Fibroblast of skin of left biceps (primary cell): Measurements from ENCODE around the gene NR5A2.

ENCODE experiments used
- DNase-seq, 2 experiments: peaks; one replicate each; pipeline ENCODE4 v3.0.0-alpha.2; 2013; ENCODE audit warnings: low read depth in 2 of 2

NR5A2 gene

GRCh38 chr1:200124309-200124708 is 96.8 kb downstream of the NR5A2 start:
- DNase-seq, result no peak

GRCh38 chr1:200128081-200128480 is 100.6 kb downstream of the NR5A2 start:
- no peak for DNase-seq

GRCh38 chr1:200128944-200129879 is 101.7 kb downstream of the NR5A2 start:
- no peak for DNase-seq

GRCh38 chr1:200130552-200130951 is 103.0 kb downstream of the NR5A2 start:
- DNase-seq, result no peak

- no peak for DNase-seq
These were observed 104.1 kb downstream of the NR5A2 start for GRCh38 chr1:200131551-200132125.

- no peak for DNase-seq
These were observed 105.6 kb downstream of the NR5A2 start for GRCh38 chr1:200133123-200133522.

- no peak for DNase-seq
These were observed 106.6 kb downstream of the NR5A2 start for GRCh38 chr1:200134116-200134515.

GRCh38 chr1:200136384-200136783 is 108.9 kb downstream of the NR5A2 start:
- no peak for DNase-seq

GRCh38 chr1:200139661-200140250 is 112.2 kb downstream of the NR5A2 start:
- DNase-seq, result peak; percentile 31 to 36

- DNase-seq, result no peak
These were observed 115.8 kb downstream of the NR5A2 start for GRCh38 chr1:200143347-200143746.

- DNase-seq, result no peak
These were observed 118.6 kb downstream of the NR5A2 start for GRCh38 chr1:200146100-200146499.

- DNase-seq, result no peak
These were observed 119.6 kb downstream of the NR5A2 start for GRCh38 chr1:200147094-200147493.

- DNase-seq, result no peak
These were observed 120.2 kb downstream of the NR5A2 start for GRCh38 chr1:200147742-200148141.

- no peak for DNase-seq
These were observed 122.5 kb downstream of the NR5A2 start for GRCh38 chr1:200150006-200150405.

GRCh38 chr1:200150721-200151120 is 123.2 kb downstream of the NR5A2 start:
- no peak for DNase-seq

- no peak for DNase-seq
These were observed 124.8 kb downstream of the NR5A2 start for GRCh38 chr1:200152336-200152735.

- DNase-seq, result no peak
These were observed 126.0 kb downstream of the NR5A2 start for GRCh38 chr1:200153277-200154055.

GRCh38 chr1:200154069-200154767 is 126.7 kb downstream of the NR5A2 start:
- DNase-seq, result no peak

- DNase-seq, result no peak
These were observed 130.2 kb downstream of the NR5A2 start for GRCh38 chr1:200157715-200158114.

- no peak for DNase-seq
These were observed 134.3 kb downstream of the NR5A2 start for GRCh38 chr1:200161801-200162200.

- DNase-seq, result no peak
These were observed 134.7 kb downstream of the NR5A2 start for GRCh38 chr1:200162258-200162657.
